Activated T-helper 17 cell treated with anti-CD3 and anti-CD28 coated beads, Interleukin-2, amount 50 U/mL, for 72 hours (primary cell): ENCODE measurements around the gene TSPAN4. TPM values are rescaled to one million over a fixed set of nuclear protein-coding genes. Genes with fewer than 3 reads are reported as not detected.

ENCODE experiments used
- ATAC-seq: fragments of 150-1000 bp; cut with Tn5 transposase; replicated peaks from 2 replicates; pipeline ENCODE4 v1.10.0; 2021; ENCODE audit warnings: mild to moderate bottlenecking, moderate library complexity
- H3K27ac Mint-ChIP-seq: one replicate; pipeline ENCODE4 v1.8.0; 2022; ENCODE audit warnings: mixed read lengths
- H3K27me3 Mint-ChIP-seq: one replicate; pipeline ENCODE4 v1.8.0; 2022; ENCODE audit warnings: mixed read lengths
- H3K36me3 Mint-ChIP-seq: one replicate; pipeline ENCODE4 v1.8.0; 2022; ENCODE audit warnings: low read depth, mild to moderate bottlenecking, mixed read lengths
- H3K4me1 Mint-ChIP-seq: one replicate; pipeline ENCODE4 v1.8.0; 2022; ENCODE audit warnings: mixed read lengths
- H3K4me3 Mint-ChIP-seq: one replicate; pipeline ENCODE4 v1.8.0; 2022; ENCODE audit warnings: mild to moderate bottlenecking, mixed read lengths
- H3K9me3 Mint-ChIP-seq: one replicate; pipeline ENCODE4 v1.8.0; 2022; ENCODE audit warnings: mixed read lengths
- total RNA-seq, 2 donors: library from RNA; stranded (reverse); gene quantifications; one replicate each; pipeline ENCODE4 v1.2.3, GENCODE V29; 2022

The TSPAN4 gene
- total RNA-seq, 2 donors from 2014 or later = 6.0 to 11.2 TPM

- H3K27me3 Mint-ChIP-seq = no peaks in the 10 kb centered on the region
- no peak overlapping the region for H3K27ac Mint-ChIP-seq
- ATAC-seq = no peak
- no peaks in the 10 kb centered on the region for H3K36me3 Mint-ChIP-seq
- no peak overlapping the region for H3K4me3 Mint-ChIP-seq
- no peaks in the 10 kb centered on the region for H3K4me1 Mint-ChIP-seq
- H3K9me3 Mint-ChIP-seq = no peaks in the 10 kb centered on the region
Observed at GRCh38 chr11:854601-855329, 12.1 kb downstream of the TSPAN4 start.

DNA sequence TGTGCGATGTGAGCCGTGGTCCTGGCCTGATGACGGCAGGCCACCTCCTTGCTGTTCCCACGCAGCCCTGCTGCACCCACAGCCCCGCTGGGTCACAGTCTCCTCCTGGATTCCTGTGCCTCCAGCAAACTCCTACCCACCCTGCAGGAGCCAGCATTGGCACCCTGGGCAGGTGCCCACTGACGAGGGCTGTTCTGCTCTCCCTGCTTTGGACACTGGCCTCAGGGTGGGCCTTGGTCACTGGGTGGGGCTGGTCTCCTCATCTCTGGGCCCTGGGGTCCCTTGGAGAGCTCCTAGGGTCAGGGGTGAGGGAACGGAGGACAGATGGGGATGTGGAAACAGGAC lies 12.7 kb downstream of the TSPAN4 start:
- Mint-ChIP-seq H3K9me3 (no peaks in the 10 kb centered on the region), H3K27me3 (no peaks in the 10 kb centered on the region), H3K36me3 (no peaks in the 10 kb centered on the region), H3K4me3 (no peak overlapping the region), H3K4me1 (no peaks in the 10 kb centered on the region), H3K27ac (no peak overlapping the region)
- ATAC-seq = no peak

GRCh38 chr11:855796-856195 lies 13.1 kb downstream of the TSPAN4 start:
- Mint-ChIP-seq H3K27ac (no peak overlapping the region), H3K27me3 (no peaks in the 10 kb centered on the region), H3K36me3 (no peaks in the 10 kb centered on the region), H3K4me1 (no peaks in the 10 kb centered on the region), H3K4me3 (no peak overlapping the region), H3K9me3 (no peaks in the 10 kb centered on the region)
- no peak for ATAC-seq

DNA sequence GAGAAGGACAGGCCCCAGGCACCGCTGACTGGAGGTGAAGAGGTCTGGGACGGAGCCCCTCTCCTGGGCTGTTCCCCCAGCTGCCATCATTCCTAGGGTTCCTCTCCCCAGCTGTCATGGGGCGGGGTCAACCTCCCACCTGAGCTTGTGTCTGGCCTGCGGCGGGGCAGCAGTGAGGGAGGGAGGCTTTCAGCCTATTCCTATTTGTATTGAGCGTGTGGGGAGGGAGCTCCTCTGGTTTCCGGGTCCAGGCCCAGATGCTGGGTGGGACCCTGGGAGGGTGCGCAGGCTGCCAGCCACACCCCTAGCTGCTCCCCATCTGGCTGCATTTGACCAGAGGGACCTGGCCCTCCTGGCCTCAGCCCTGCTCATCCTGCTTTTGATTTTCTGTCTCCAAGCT lies 13.7 kb downstream of the TSPAN4 start:
- Mint-ChIP-seq H3K36me3 (no peaks in the 10 kb centered on the region), H3K27ac (no peak overlapping the region), H3K27me3 (no peaks in the 10 kb centered on the region), H3K9me3 (no peaks in the 10 kb centered on the region), H3K4me3 (no peak overlapping the region), H3K4me1 (no peaks in the 10 kb centered on the region)
- no peak for ATAC-seq

DNA sequence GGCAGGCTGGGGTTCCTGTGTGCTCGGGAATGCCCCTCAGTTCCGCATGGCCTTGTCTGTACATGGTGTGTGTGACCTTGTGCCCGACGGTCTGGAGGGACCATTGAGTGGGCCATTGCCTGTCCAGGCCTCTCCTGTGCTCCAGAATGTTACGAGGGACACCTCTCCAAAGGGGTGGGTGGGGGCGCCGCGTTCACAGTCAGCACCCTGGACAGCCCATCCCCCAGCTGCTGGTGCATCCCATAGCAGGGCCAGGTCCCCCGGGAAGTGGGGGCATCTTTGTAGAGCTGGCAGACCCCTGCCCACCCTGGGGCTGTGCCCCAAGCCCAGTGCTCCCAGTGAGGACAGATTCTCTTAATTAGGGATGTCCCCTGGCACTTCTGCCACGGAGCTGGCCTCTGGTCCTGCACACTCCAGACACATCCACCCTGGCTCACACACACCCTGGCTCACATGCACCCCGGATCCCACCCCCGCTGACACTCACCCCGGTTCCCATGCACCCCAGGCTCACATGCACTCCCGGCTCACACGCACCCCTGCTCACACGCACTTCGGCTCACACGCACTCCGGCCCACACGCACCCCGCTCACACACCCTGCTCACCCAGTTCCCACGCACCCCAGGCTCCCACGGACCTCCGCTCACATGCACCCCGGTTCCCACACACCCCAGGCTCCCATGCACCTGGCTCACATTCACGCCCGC lies 15.6 kb downstream of the TSPAN4 start:
- H3K4me1 Mint-ChIP-seq = no peaks in the 10 kb centered on the region
- H3K27me3 Mint-ChIP-seq = no peaks in the 10 kb centered on the region
- no peaks in the 10 kb centered on the region for H3K36me3 Mint-ChIP-seq
- H3K9me3 Mint-ChIP-seq = no peaks in the 10 kb centered on the region
- no peak overlapping the region for H3K4me3 Mint-ChIP-seq
- ATAC-seq = no peak
- no peak overlapping the region for H3K27ac Mint-ChIP-seq

DNA sequence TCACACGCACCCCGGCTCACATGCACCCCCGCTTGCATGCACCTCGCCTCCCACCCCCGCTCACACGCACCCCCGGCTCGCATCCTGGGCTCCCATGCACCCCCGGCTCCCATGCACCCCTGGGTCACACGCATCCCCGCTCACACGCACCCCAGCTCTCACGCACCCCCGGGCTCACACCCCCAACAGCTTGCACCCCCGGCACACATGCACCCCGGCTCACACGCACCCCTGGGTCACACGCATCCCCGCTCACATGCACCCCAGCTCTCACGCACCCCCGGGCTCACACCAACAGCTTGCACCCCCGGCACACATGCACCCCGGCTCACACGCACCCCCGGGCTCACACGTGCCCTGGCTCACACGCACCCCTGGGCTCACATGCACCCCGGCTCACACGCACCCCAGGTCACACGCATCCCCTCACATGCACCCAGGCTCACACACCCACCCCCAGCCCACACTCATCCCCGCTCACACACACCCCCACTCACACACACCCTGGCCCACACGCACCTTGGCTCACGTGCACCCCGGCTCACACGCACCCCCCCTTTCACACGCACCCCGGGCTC lies 16.2 kb downstream of the TSPAN4 start:
- no peak for ATAC-seq
- Mint-ChIP-seq H3K4me1 (no peaks in the 10 kb centered on the region), H3K27ac (no peak overlapping the region), H3K9me3 (no peaks in the 10 kb centered on the region), H3K36me3 (no peaks in the 10 kb centered on the region), H3K4me3 (no peak overlapping the region), H3K27me3 (no peaks in the 10 kb centered on the region)

DNA sequence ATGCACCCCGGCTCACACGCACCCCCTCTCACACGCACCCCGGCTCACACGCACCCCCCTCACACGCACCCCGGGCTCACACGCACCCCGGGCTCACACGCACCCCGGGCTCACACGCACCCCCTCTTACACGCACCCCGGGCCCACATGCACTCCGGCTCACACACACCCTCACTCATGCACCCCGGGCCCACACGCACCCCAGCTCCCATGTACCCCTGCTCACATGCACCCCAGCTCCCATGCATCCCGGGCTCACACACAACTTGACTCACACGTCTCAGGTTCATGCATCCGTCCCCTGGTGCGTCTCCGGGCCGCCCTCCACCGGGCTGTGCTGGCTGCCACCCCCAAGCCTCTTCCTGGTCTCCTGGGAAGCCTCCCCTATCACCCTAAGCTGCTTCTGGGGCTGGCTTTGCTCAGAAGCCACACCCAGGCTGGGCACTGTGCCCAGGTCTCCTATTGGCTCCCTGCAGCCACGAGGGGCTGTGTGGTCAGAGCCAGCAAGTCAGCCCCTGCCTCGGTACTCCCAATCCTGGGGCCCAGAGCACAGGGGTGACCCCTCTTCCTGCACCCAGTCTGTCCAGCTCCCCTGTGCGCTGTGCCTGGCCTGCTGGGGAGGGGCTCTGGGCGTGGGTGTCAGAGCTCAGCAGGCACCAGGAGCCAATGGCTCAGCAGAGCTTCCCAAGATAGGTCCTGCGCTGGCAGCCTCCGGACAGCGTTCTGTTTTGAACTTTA lies 16.9 kb downstream of the TSPAN4 start:
- Mint-ChIP-seq H3K4me1 (no peaks in the 10 kb centered on the region), H3K4me3 (no peak overlapping the region), H3K9me3 (no peaks in the 10 kb centered on the region), H3K27ac (no peak overlapping the region), H3K36me3 (no peaks in the 10 kb centered on the region), H3K27me3 (no peaks in the 10 kb centered on the region)
- no peak for ATAC-seq

- no peaks in the 10 kb centered on the region for H3K4me1 Mint-ChIP-seq
- H3K36me3 Mint-ChIP-seq = no peaks in the 10 kb centered on the region
- H3K9me3 Mint-ChIP-seq = no peaks in the 10 kb centered on the region
- H3K27me3 Mint-ChIP-seq = no peaks in the 10 kb centered on the region
- ATAC-seq = no peak
- no peak overlapping the region for H3K27ac Mint-ChIP-seq
- no peak overlapping the region for H3K4me3 Mint-ChIP-seq
Observed at GRCh38 chr11:860234-861104, 17.8 kb downstream of the TSPAN4 start.

GRCh38 chr11:861105-861479 lies 18.4 kb downstream of the TSPAN4 start:
- Mint-ChIP-seq H3K27me3 (no peaks in the 10 kb centered on the region), H3K9me3 (no peaks in the 10 kb centered on the region), H3K27ac (no peak overlapping the region), H3K4me3 (no peak overlapping the region), H3K36me3 (no peaks in the 10 kb centered on the region), H3K4me1 (no peaks in the 10 kb centered on the region)
- no peak for ATAC-seq

DNA sequence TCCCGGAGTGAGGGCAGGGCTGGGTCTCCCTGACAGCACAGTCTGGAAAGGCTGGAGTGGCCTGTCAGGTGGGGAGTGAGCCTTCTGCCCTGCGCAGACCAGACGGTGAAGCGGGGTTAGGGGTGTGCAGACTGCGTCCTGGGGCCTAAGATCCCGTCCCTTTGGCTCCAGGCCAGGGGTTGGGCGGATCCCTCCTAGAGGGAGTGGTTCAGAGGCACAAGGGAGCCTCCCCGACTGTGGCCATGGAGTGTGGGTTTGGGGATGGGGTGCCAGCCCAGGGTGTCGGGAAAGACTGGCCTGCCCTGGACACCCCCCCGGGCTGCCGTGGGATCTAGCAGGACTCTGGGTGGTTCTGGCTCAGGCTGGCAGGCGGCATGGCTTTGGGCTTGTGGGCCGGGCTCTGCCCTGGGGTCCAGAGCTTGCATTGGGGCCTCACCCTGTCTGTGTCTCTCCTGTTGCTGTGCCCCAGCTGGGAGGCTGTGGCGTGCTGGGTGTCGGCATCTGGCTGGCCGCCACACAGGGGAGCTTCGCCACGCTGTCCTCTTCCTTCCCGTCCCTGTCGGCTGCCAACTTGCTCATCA lies 19.5 kb downstream of the TSPAN4 start:
- Mint-ChIP-seq H3K36me3 (no peaks in the 10 kb centered on the region), H3K4me1 (no peaks in the 10 kb centered on the region), H3K9me3 (no peaks in the 10 kb centered on the region), H3K27me3 (no peaks in the 10 kb centered on the region), H3K27ac (no peak overlapping the region), H3K4me3 (no peak overlapping the region)
- no peak for ATAC-seq

DNA sequence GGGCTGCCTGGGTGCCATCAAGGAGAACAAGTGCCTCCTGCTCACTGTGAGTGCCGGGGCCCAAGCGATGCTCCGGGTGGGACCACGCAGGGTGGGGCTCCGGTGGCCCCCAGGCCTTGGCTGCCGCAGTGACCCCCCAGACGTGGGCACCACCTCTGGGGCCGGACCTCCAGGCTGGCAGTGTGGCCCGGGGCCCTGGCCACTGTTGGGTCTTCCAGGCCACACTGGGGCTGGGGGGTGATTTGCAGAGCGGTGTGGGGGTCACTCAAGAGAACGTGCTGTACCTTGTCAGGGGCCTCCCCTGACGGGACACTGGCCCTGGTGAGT lies 20.0 kb downstream of the TSPAN4 start:
- Mint-ChIP-seq H3K36me3 (no peaks in the 10 kb centered on the region), H3K4me3 (no peak overlapping the region), H3K9me3 (no peaks in the 10 kb centered on the region), H3K27me3 (no peaks in the 10 kb centered on the region), H3K4me1 (no peaks in the 10 kb centered on the region), H3K27ac (no peak overlapping the region)
- ATAC-seq = peak; percentile 13

DNA sequence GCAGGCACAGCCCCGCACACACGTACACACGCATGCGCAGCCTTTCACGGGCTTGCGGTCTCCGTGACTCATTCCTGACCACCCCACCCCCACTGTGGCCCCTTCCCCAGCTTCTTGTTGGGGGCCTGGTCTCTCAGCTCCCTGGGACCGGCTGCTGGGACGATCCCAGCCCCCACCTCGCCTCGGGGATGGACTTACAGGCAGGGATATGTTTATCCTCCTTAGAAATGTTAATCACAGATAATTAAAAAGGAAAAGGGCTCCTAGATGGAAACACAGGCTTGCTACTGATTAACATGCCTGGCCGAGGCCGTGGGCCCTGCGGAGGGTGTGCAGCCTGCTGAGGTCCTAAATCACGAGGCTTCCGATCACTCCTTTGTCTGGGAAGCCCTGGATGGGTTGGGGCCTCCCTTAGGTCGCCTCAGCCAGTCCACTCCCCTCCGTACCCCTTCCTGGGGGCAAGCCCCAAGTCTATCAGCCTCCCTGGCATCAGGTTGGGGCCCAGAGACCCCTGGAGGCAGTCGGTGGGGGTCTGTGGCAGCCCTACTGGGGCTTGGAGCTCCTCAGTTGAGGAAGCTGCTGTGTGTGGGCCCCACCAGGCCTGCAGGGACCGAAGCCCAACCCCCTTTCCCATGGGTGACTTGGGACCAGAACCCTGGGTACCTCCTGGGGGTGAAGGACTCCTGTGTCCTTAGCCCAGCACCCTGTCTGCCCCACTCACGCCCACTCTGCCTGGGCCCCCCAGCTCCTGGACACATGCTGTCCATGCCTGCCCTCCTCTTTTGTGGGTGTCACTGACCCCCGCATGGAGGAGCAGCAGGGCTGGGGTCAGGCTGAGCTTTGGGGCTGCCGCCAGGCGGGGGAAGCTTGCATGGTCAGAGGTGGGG lies 20.6 kb downstream of the TSPAN4 start:
- H3K4me1 Mint-ChIP-seq = no peaks in the 10 kb centered on the region
- no peak overlapping the region for H3K4me3 Mint-ChIP-seq
- no peak overlapping the region for H3K27ac Mint-ChIP-seq
- ATAC-seq = no peak
- no peaks in the 10 kb centered on the region for H3K27me3 Mint-ChIP-seq
- H3K9me3 Mint-ChIP-seq = no peaks in the 10 kb centered on the region
- H3K36me3 Mint-ChIP-seq = no peaks in the 10 kb centered on the region
